Hematopoietic multipotent progenitor cell treated with erythropoietin and hydrocortisone succinate and interleukin-3 and kit ligand, for 15 days (in vitro differentiated cells): ENCODE measurements around the gene PRPSAP1.
"Not testable (repeated sequence)": the region's sequence is repeated elsewhere in the genome, so short reads cannot be mapped to it uniquely, and the experiment has no call there.

Source experiments
- DNase-seq: peaks from one replicate; pipeline ENCODE4 v3.0.0-alpha.2; 2015; ENCODE audit warnings: low spot score

PRPSAP1 gene

DNA sequence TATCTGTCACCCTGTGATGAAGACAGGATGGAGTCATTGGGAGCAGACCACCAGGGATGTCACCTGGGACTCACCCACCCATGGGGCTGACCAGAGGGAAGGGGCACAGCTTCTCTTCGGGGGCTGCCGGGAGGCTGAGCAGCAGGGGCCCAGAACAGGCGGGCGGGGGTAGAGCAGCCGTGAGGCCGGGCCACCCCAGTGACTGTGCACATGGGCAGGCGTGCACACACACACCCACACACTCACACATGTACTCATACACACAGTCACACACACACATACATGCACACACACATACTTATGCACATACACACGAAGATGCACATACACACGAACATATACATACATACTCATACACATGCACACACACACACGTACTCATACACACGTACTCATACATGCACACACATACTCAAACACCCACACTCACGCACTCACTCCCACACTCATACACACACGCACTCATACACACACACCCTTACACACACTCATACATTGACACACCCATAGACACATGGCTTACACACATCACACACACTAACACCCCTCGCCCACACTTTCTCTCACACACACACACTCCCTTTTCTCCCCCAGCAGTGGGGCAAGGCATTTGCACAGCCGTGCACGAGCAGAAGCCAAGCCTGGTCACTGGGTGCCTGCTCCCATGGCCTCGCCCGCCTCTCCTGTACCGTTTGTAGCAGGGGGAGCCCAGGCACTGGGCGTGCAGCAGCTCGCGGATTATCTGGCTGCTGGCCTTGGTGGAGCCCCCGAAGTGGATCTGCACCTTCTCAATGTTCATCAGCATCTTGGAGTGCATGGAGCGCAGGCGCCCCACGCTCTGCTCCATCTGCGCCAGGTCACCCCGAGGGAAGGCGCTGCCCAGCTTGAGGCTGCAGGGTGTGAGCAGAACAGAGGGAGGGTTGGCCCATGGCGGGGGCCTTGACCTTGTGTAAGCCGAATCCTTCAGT lies 76.1 kb downstream of the PRPSAP1 start:
- DNase-seq, result no peak

DNA sequence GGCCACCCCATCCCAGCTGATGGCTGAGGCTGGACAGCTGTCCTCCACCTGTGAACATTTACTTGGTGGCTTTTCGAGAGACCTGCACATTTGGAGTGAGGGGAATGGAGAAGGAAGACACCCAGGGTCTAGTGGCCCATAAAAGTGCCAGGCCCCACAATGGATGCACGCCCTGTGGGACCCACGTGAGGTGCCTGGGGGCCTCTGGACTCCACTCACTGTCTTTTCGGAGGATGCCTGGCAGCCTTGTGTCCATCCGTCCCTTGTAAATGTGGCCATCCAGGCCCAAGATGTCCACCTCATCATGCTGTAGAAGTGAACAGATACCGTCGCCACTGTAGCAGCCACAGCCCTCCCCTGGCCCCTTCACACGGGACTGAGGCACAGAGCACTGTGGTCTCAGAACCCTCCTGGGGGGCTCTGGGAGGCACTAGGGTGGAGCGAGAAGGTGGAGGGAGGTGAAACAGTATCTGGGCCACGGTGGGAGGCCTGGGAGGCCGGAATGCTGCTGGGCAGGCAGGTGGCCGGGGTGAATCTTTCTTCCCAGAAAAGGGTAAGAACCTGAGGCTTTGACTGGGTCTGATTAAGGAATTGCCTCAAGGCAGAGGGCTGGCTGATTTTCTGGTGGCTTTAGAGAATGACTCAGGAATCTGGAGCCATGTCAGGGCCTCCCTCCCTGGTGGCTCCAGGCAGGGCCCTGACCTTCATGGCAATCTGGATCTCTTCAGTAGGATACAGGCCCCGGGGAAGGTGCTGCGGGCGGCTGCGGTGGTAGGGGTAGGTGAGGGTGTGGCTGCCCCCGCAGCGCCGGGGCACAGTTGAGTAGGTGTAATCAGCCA lies 77.0 kb downstream of the PRPSAP1 start:
- no peak for DNase-seq

DNA sequence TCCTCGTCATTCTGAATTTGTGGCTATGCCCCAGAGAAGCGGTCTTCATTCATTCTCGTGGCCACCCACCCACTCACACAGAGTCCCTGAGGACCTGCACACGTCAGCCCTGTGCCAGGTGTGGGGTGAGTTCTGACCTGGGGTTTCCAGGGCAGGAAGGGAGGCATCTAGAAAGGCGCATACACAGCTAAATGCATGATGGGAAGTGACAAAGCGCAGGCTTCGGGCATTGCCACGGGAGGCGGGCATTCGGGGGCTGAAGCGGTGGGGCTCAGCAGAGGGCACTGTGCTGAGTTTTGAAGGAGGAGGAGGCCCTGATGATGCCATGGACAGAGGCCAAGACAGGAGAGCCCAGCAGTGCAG lies 77.7 kb downstream of the PRPSAP1 start:
- DNase-seq, result no peak

- DNase-seq, result no peak
These were observed 78.2 kb downstream of the PRPSAP1 start for GRCh38 chr17:76275382-76276068.

- DNase-seq, result no peak
These were observed 79.4 kb downstream of the PRPSAP1 start for GRCh38 chr17:76274112-76274956.

- no peak for DNase-seq
These were observed 80.1 kb downstream of the PRPSAP1 start for GRCh38 chr17:76273445-76274111.

GRCh38 chr17:76272541-76273444 lies 80.9 kb downstream of the PRPSAP1 start:
- DNase-seq, result no peak

DNA sequence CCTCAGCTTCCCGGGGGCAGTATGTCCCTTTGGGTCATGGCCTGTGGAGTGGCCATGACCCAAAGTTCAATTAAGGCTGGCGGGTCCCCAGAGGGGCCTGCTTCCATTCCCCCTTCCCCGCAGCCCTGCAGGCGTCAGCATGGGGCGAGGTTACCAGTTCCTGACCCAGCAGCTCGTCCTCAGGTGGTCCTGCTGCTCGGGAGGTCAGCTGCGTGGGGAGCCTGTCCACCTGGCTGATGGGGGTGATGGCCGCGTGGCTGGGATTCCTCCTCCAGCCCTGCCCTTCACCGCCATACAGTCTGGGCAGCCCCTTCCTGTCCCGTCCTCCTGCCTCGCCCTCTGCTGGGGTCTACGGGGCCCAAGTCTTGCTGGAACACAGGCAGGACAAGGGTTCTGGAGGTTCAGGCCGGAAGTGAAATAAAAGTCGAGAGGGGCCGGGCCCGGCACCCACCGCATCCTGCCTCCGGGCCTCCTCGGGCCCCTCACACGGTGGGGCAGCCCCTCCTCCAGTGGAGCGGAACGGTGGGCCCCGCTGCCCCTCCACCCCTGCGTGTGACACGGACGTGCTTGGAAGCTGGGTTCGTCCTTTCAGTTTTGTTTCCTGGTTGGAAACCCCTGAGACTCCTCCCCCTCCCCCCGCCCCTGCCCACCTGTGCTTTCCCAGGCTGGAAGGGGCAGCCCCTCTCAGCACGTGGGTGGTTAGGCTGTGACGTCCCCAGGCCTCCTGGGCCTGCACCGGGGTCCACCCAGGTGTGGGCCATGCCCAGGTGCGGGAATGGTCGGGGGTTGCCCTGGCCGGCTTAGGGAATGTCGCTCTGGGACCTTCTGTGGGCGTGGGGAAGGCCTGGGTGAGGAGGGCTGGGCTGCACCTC lies 81.8 kb downstream of the PRPSAP1 start:
- no peak for DNase-seq

DNA sequence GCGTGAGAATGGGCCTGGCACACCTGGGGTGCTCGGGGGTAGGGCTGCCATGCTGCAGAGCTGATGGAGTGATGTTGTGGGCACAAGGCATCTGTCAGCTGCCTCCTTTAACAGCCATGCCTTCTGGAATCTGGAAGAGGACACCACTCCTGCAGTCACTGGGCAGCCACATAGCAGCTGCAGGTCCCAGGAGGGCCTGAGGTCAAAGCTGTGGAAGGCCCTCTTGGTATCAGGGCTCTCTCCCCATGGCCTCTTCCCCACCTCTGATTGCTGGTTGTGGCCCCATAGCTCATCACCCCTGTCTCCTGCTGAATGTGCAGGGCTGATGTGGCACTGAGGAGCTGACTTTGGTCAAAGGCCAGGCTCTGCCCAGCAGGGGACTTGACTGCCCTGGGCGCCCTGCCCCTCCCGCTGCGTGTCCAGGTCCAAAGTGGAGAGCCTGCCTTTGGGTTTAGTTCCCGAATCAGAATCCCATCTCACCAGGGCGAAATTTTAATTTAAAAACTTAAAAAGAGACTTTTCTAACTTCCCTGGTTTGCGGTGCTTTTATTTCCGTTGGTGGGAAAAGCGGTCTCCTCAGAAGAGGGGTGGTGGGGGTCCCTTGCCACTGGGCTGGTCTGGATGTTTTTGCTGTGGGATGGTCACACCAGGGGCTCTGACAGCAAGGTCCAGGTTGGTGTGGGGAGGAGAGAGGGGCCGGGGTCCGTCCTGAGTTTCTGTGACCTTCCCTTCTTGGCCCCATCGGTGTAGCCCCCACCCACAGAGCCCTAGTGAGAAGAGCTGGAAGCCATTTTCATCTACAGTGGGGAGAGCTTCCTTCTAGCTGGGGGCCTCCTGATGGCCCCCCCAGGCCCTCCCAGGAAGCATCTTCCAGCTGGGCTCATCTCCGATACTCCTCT lies 82.7 kb downstream of the PRPSAP1 start:
- DNase-seq, result no peak

DNA sequence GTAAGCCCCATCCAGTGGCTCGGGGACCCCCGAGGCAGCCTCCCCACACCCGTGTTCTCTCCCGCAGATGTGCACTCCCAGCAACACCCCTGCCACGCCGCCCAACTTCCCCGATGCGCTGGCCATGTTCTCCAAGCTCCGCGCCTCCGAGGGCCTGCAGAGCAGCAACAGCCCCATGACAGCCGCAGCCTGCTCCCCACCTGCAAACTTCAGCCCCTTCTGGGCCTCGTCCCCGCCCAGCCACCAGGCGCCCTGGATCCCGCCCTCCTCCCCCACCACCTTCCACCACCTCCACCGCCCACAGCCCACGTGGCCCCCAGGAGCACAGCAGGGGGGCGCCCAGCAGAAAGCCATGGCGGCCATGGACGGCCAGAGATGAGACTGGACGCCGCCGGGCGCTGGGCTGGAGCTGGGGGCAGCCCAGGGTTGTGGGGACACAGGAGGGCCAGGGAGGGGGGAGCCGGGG lies 83.6 kb downstream of the PRPSAP1 start:
- no peak for DNase-seq

DNA sequence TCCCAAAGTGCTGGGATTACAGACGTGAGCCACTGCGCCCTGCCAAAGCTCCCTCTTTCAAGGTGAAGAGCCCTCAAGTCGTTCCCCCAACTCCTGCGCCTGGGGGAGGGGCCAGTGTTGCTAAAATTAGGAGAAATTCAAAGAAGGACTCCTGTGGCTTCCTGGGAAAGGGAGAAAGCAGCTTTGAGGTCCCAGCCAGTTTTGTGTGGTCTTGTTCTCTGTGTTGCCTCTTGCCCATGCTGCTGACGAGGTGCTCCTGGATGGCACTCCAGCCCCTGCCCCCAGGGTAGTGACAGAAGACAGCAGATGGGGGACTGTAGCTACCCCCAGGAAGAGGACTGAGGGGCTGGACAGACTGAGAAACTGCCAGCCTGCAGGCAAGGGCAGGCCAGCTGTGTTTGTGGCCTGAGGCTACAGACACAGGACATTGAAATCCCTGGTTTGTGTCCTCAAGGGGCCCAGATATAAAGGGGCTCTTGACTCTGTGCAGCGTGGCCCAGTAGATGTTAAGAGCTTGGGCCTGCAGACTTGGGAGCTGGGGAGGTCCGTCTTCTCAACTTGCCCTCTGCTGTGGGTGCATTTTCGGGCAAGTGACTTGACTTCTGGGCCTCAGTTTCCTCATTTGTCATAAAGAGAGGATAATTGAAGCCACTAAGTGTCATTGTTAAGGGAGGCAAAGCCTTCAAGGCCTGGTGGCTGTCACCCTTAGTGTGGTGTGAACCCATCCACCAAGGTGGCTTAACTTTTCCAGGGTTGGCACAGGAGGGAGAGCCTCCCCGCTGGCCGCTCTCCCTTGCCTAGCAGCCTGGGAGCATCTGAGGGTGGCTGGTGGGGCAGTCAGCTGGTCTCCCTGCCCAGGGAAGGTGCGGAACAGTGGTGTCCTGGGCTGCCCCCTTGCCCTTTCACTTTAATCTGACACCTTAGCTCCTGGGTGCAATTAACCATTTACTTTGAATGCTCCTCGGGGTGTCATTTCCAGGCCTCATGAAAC lies 84.4 kb downstream of the PRPSAP1 start:
- DNase-seq, result no peak

DNA sequence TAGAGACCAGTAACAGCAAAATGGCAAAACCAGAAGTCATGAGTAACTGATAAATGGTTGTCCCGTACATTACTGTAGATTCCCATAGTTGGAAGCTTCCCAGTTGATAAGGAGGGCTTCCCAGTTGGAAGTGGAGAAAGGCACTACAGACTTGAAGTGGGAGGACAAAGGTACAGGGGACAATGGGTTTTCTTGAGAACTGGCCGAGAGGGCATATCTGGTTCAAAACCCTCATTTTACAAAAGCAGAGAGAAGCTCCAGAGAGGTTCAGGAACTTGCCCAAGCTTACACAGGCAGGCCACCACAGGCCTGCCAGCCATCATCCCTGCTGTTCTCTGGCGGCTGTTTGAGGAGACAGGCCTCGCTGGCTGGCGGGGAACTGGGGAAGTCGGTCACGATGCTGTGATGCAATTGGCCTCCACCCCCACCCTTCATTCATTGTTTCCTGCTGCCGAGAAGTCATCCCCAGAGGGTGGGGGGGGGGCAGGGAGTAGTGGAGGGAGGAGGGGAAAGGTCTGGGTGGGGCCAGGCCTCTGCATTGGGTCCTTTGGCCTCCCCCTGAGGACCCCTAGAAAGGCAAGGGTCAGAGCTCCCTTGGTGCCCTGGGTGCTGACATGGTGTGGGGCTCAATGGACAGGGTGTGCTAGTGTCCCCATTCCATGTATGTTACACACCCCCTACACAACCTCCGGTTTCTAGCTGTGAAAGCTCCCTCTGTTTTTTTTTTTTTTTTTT lies 85.5 kb downstream of the PRPSAP1 start:
- DNase-seq, result no peak

- not testable (repeated sequence) for DNase-seq
These were observed 86.1 kb downstream of the PRPSAP1 start for GRCh38 chr17:76267581-76268001.

GRCh38 chr17:76267051-76267576 lies 86.6 kb downstream of the PRPSAP1 start:
- DNase-seq, result no peak

DNA sequence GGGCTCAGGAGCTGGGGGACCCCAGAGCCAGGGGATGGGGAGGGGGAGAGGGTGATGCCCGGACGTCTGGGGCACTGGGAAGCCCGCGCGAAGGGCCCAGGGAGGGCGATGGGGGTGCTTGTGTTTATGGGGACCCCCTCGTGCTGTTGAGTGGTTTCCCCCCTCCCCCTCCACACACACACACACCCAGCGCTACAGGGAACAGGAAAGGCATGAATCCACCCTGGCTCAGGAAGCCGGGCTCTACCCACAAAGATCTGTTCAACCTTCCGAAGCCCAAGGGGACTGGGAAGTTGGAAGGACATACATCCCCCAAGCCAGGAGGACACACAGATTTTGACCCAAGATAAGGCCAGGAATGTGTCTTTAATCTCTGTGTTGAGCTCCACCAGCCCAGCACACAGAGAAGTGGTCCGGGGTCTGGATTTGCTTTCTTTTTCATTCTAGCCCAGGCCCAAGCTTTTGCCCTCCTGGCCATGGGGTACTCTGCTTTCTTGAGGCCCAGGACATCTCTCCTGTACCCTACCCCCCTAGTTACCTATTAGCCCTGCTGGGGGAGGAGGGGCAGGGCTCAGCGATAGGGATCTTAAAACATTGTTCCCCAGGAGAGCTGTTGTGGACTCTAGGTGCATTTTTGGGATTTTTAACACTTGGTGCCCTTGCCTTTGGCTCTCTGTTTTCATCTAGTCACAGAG lies 87.3 kb downstream of the PRPSAP1 start:
- no peak for DNase-seq
